Measurements from ENCODE around the gene KLHL12.

DNA sequence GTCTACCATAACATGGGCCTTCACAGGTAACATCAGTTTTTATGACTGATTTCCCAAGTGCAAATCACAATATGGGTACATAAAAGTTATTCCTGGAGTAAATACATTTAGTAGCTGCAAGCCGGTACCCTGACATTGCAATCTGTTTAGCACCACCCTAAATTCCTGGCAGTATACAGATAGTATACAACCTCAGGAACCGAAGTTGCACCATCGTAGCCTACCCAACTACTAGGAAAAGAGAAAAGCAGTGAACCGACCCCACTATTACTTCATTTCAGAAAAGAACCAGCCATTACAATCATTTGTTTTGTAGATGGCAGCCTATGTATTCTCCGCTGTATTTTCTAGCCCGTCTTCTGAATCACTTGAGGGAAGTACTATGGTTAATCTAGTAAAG, 29.9 kb upstream of the KLHL12 start:
- TF ChIP-seq ARNTL (CRISPR knock-in tag; IDR thresholded peaks at IDR 0.05; ENCODE audit: borderline replicate concordance, low read depth) (no peak), TCF4 (CRISPR knock-in tag; IDR thresholded peaks at IDR 0.05; ENCODE audit: borderline replicate concordance) (no peak), ZFP30 (CRISPR knock-in tag; IDR thresholded peaks at IDR 0.05) (no peak), ZNF8 (CRISPR knock-in tag; IDR thresholded peaks at IDR 0.05) (no peak), GLIS3 (CRISPR knock-in tag; IDR thresholded peaks at IDR 0.05) (no peak), CSDC2 (CRISPR knock-in tag; IDR thresholded peaks at IDR 0.05) (no peak), ZNF70 (CRISPR knock-in tag; IDR thresholded peaks at IDR 0.05) (no peak)
- TF ChIP-seq, protein P1, sequence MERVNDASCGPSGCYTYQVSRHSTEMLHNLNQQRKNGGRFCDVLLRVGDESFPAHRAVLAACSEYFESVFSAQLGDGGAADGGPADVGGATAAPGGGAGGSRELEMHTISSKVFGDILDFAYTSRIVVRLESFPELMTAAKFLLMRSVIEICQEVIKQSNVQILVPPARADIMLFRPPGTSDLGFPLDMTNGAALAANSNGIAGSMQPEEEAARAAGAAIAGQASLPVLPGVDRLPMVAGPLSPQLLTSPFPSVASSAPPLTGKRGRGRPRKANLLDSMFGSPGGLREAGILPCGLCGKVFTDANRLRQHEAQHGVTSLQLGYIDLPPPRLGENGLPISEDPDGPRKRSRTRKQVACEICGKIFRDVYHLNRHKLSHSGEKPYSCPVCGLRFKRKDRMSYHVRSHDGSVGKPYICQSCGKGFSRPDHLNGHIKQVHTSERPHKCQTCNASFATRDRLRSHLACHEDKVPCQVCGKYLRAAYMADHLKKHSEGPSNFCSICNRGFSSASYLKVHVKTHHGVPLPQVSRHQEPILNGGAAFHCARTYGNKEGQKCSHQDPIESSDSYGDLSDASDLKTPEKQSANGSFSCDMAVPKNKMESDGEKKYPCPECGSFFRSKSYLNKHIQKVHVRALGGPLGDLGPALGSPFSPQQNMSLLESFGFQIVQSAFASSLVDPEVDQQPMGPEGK (CRISPR knock-in tag; IDR thresholded peaks at IDR 0.05; ENCODE audit: borderline replicate concordance): no peak
- TF ChIP-seq, protein P2, sequence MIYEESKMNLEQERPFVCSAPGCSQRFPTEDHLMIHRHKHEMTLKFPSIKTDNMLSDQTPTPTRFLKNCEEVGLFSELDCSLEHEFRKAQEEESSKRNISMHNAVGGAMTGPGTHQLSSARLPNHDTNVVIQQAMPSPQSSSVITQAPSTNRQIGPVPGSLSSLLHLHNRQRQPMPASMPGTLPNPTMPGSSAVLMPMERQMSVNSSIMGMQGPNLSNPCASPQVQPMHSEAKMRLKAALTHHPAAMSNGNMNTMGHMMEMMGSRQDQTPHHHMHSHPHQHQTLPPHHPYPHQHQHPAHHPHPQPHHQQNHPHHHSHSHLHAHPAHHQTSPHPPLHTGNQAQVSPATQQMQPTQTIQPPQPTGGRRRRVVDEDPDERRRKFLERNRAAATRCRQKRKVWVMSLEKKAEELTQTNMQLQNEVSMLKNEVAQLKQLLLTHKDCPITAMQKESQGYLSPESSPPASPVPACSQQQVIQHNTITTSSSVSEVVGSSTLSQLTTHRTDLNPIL (CRISPR knock-in tag; IDR thresholded peaks at IDR 0.05; ENCODE audit: low read depth): no peak

Measured in SK-N-SH treated with all-trans-retinoic acid at 6 μM for 48 hours (cell line).